ENCODE measurements around the gene JARID2. TPM values are rescaled to one million over a fixed set of nuclear protein-coding genes. Genes with fewer than 3 reads are reported as not detected.
A peak's percentile ranks its signal among the peaks of the same experiment; 100 is the strongest.

Gene JARID2
- total and polyA plus RNA-seq, 2 of the 8 experiments (the other 6 are each of a cell fraction or from before 2014, with no cell fraction given) = 60.1 to 239 TPM

- Histone ChIP-seq H3K9me3 (ENCODE audit: insufficient read depth in 2 of 2, low read depth in 1 of 2, low read length in 1 of 2) (no peaks in the 10 kb centered on the region), H3K79me2 (ENCODE audit: control insufficient read depth in 1 of 2, insufficient read depth in 2 of 2, low read length in 2 of 2) (peaks cover 85 to 100% of the 10 kb centered on the region in 2 experiments), H4K91ac (replicated peaks; ENCODE audit: insufficient read length, low read length) (no peak overlapping the region), H4K20me1 (replicated peaks in 1 of 2; ENCODE audit: control insufficient read depth in 1 of 2, insufficient read depth in 2 of 2, low read length in 2 of 2) (peaks cover 56 to 75% of the 10 kb centered on the region in 2 experiments), H3K23me2 (ENCODE audit: low read depth, low read length) (no peaks in the 10 kb centered on the region), H3K14ac (ENCODE audit: insufficient read length) (no peak overlapping the region), H2AFZ (ENCODE audit: low read length) (no peak overlapping the region), H2BK12ac (ENCODE audit: low read depth, low read length) (no peak overlapping the region), H3K56ac (replicated peaks; ENCODE audit: insufficient read length, low read depth, low read length) (no peak overlapping the region), H3K79me1 (ENCODE audit: low read depth, low read length) (peaks cover 12% of the 10 kb centered on the region; the same call in 1 of the 2 replicates), H2BK15ac (ENCODE audit: low read length) (no peak overlapping the region), H3K18ac (ENCODE audit: extremely low read depth, low read length) (no peak overlapping the region), H3K27me3 (replicated peaks in 1 of 4; ENCODE audit: control insufficient read depth in 3 of 4, extremely low read depth in 1 of 4, insufficient read depth in 3 of 4, low read length in 3 of 4) (no peaks in the 10 kb centered on the region), H3K4ac (replicated peaks; ENCODE audit: insufficient read length, low read depth, low read length) (no peak overlapping the region), H2AK5ac (ENCODE audit: low read depth, low read length) (no peak overlapping the region), H4K5ac (ENCODE audit: insufficient read length, low read depth, low read length) (no peak overlapping the region), H3K4me1 (replicated peaks in 1 of 4; ENCODE audit: control insufficient read depth in 3 of 4, insufficient read depth in 4 of 4, low read length in 3 of 4) (peaks cover 4 to 35% (median 28%) of the 10 kb centered on the region in 4 experiments), H3K9ac (replicated peaks in 1 of 4; ENCODE audit: extremely low read depth in 1 of 4, low read depth in 3 of 4, low read length in 3 of 4) (no peak overlapping the region), H2BK20ac (ENCODE audit: low read length) (no peak overlapping the region), H4K8ac (ENCODE audit: extremely low read depth, insufficient read depth, low read length) (no peak overlapping the region), H3K23ac (ENCODE audit: insufficient read length) (no peak overlapping the region), H3K4me3 (ENCODE audit: extremely low read depth in 1 of 4, insufficient read depth in 2 of 4, low read depth in 3 of 4, low read length in 4 of 4) (no peak overlapping the region), H3K36me3 (ENCODE audit: control insufficient read depth in 2 of 4, insufficient read depth in 4 of 4, low read length in 3 of 4) (no peaks in the 10 kb centered on the region; a peak in 1 of 8 replicates), H2BK5ac (ENCODE audit: low read depth, low read length) (no peak overlapping the region), H3K4me2 (ENCODE audit: insufficient read depth in 1 of 2, low read depth in 2 of 2, low read length in 2 of 2) (peak overlapping the region in 1 of 2 experiments; percentile 25; a peak in 1 of 4 replicates), H2BK120ac (replicated peaks; ENCODE audit: low read depth, low read length) (no peak overlapping the region), H3K27ac (ENCODE audit: low read depth, low read length) (no peak overlapping the region)
- 84% methylated on average over 10 of the region's 10 CpGs; no CpG with 5 or more reads in 1 of the 2 experiments for WGBS, 2 experiments (ENCODE audit: extremely low coverage in 1 of 2, insufficient coverage in 1 of 2, insufficient read length in 1 of 2, insufficient replicate concordance in 2 of 2, low coverage in 1 of 2, low lambda C conversion rate in 2 of 2, missing lambda C conversion rate in 1 of 2)
- ChIA-PET POLR2A (ENCODE audit: partially characterized antibody) (interaction anchor here (0.9 to 2.0 kb wide), 3 partner anchors 10 to 55 kb away, joined by 3 to 4 read pairs (median 3); no protein-coding TSS in a partner anchor), CTCF (ENCODE audit: partially characterized antibody) (interaction anchor here (0.6 to 0.7 kb wide), 2 partner anchors 12 to 219 kb away, joined by 3 to 4 read pairs; no protein-coding TSS in a partner anchor)
- FAIRE-seq = no peak
- no peak for DNase-seq (ENCODE audit: low read depth in 1 of 2, low spot score in 2 of 2)
Measured at GRCh38 chr6:15355683-15356099, 109.8 kb downstream of the JARID2 start.
